GM23338 (cell line): ENCODE data around the gene REXO5. TPM values are rescaled to one million over a fixed set of nuclear protein-coding genes. Genes with fewer than 3 reads are reported as not detected.
"Not testable (repeated sequence)": the region's sequence is repeated elsewhere in the genome, so short reads cannot be mapped to it uniquely, and the experiment has no call there.

ENCODE experiments used
- ATAC-seq: fragments of 200-7000 bp; cut with Tn5 transposase; 3 replicates; pipeline ENCODE4 v1.9.1; 2020
- DNase-seq: peaks from one replicate; pipeline ENCODE4 v3.0.0-alpha.2; 2015; ENCODE audit warnings: low spot score
- H2AFZ ChIP-seq: fragments of 200-600 bp; sonication (generic); 2 replicates; pipeline ENCODE4 v1.8.0; 2016; ENCODE audit warnings: antibody characterized with exemption, mild to moderate bottlenecking, moderate library complexity
- H3F3A ChIP-seq: fragments of 200-600 bp; sonication (generic); replicated peaks from 2 replicates; pipeline ENCODE4 v1.8.0; 2017; ENCODE audit warnings: antibody characterized with exemption, mixed run types, low read depth
- H3K27ac ChIP-seq: fragments of 200-600 bp; sonication (generic); 2 replicates; pipeline ENCODE4 v1.6.1; 2016; ENCODE audit warnings: low read depth
- H3K27me3 ChIP-seq: fragments of 200-600 bp; sonication (generic); 2 replicates; pipeline ENCODE4 v1.8.0; 2016; ENCODE audit warnings: mild to moderate bottlenecking, mixed run types, moderate library complexity; ENCODE audit not compliant: insufficient read depth
- H3K36me3 ChIP-seq: fragments of 200-600 bp; sonication (generic); 2 replicates; pipeline ENCODE4 v1.8.0; 2016; ENCODE audit warnings: mild to moderate bottlenecking; ENCODE audit not compliant: insufficient read depth
- H3K4me1 ChIP-seq: fragments of 200-600 bp; sonication (generic); 2 replicates; pipeline ENCODE4 v1.8.0; 2016; ENCODE audit warnings: mild to moderate bottlenecking, moderate library complexity; ENCODE audit not compliant: insufficient read depth
- H3K4me2 ChIP-seq: fragments of 200-600 bp; sonication (generic); 2 replicates; pipeline ENCODE4 v1.7.1; 2017; ENCODE audit warnings: mixed run types
- H3K4me3 ChIP-seq: fragments of 200-600 bp; sonication (generic); 2 replicates; pipeline ENCODE4 v1.6.1; 2016; ENCODE audit warnings: mixed run types
- H3K79me2 ChIP-seq: fragments of 200-600 bp; sonication (generic); replicated peaks from 2 replicates; pipeline ENCODE4 v1.8.0; 2017; ENCODE audit warnings: mild to moderate bottlenecking; ENCODE audit not compliant: insufficient read depth
- H3K9me2 ChIP-seq: fragments of 200-600 bp; sonication (generic); 2 replicates; pipeline ENCODE4 v1.8.0; 2017; ENCODE audit not compliant: insufficient read depth
- H4K20me1 ChIP-seq: fragments of 200-600 bp; sonication (generic); replicated peaks from 2 replicates; pipeline ENCODE4 v1.8.0; 2017; ENCODE audit warnings: mild to moderate bottlenecking; ENCODE audit not compliant: insufficient read depth
- H3K27ac Mint-ChIP-seq: 2 replicates; pipeline ENCODE4 v1.8.0; 2020; ENCODE audit warnings: inconsistent platforms, mild to moderate bottlenecking, moderate library complexity, mixed read lengths
- H3K27me3 Mint-ChIP-seq: 3 replicates; pipeline ENCODE4 v1.8.0; 2022; ENCODE audit warnings: low read depth, mild to moderate bottlenecking, moderate library complexity, mixed read lengths, inconsistent platforms; ENCODE audit not compliant: insufficient read depth, poor library complexity
- H3K36me3 Mint-ChIP-seq: 3 replicates; pipeline ENCODE4 v1.8.0; 2021; ENCODE audit warnings: low read depth, mild to moderate bottlenecking, inconsistent platforms, moderate library complexity, mixed read lengths
- H3K4me1 Mint-ChIP-seq: 3 replicates; pipeline ENCODE4 v1.8.0; 2020; ENCODE audit warnings: mild to moderate bottlenecking, inconsistent platforms, mixed read lengths
- H3K4me3 Mint-ChIP-seq: 3 replicates; pipeline ENCODE4 v1.8.0; 2021; ENCODE audit warnings: moderate library complexity, mild to moderate bottlenecking, inconsistent platforms, mixed read lengths
- H3K9me3 Mint-ChIP-seq: 3 replicates; pipeline ENCODE4 v1.8.0; 2020; ENCODE audit warnings: moderate library complexity, mild to moderate bottlenecking, inconsistent platforms, mixed read lengths
- CREB1 ChIP-seq: fragments of 250-450 bp; sonication (Bioruptor Pico); IDR thresholded peaks from 2 replicates; pipeline ENCODE4 v1.5.0; 2020; ENCODE audit warnings: low read depth, mild to moderate bottlenecking, moderate library complexity
- EZH2phosphoT487 ChIP-seq: fragments of 200-600 bp; sonication (generic); IDR thresholded peaks from one replicate; pipeline ENCODE4 v1.8.1; 2018; ENCODE audit warnings: antibody characterized with exemption; ENCODE audit not compliant: unreplicated experiment
- JUNB ChIP-seq: IDR thresholded peaks from one replicate; pipeline ENCODE4 v1.6.1; 2016; ENCODE audit warnings: antibody characterized with exemption; ENCODE audit not compliant: unreplicated experiment
- POLR2AphosphoS5 ChIP-seq: IDR thresholded peaks from 2 replicates; pipeline ENCODE4 v1.6.1; 2016; ENCODE audit warnings: antibody characterized with exemption, low read depth
- REST ChIP-seq: IDR thresholded peaks from one replicate; pipeline ENCODE4 v1.6.1; 2018; ENCODE audit warnings: antibody characterized with exemption; ENCODE audit not compliant: unreplicated experiment
- polyA plus RNA-seq: library from polyadenylated mRNA; unstranded; fragments of >200 nt; fragmentation: Nextera tagmentation; extraction: Ambion mirVana; gene quantifications from 2 replicates; pipeline ENCODE4 v1.2.1, GENCODE V29; 2016
- total RNA-seq: library from RNA; depleted of rRNA; stranded (reverse); fragments of >200 nt; shearing (Covaris generic); gene quantifications from 2 replicates; pipeline ENCODE4 v1.2.3, GENCODE V29; 2014

Gene REXO5
- total and polyA plus RNA-seq, 2 experiments from 2014 or later: 6.5 to 6.9 TPM

- H3K27ac Mint-ChIP-seq: peak within 1 kb of the TSS; percentile 84
- Histone ChIP-seq H3K36me3 (no peaks in the 10 kb centered on the region), H2AFZ (peak within 1 kb of the TSS; percentile 43; the same call in 1 of the 2 replicates), H3K27me3 (no peaks in the 10 kb centered on the region), H3K9me2 (no peaks in the 10 kb centered on the region), H3K4me3 (peak within 1 kb of the TSS; percentile 47), H4K20me1 (no peaks in the 10 kb centered on the region), H3F3A (no peaks in the 10 kb centered on the region), H3K4me1 (no peaks in the 10 kb centered on the region), H3K79me2 (no peaks in the 10 kb centered on the region), H3K4me2 (peak within 1 kb of the TSS; percentile 60), H3K27ac (no peak within 1 kb of the TSS)
- H3K36me3 Mint-ChIP-seq: no peaks in the 10 kb centered on the region
- peaks cover 5% of the 10 kb centered on the region; the same call in 2 of the 3 replicates for H3K4me1 Mint-ChIP-seq
- H3K9me3 Mint-ChIP-seq: peaks cover 12% of the 10 kb centered on the region; the same call in 2 of the 3 replicates
- peak; percentile 92 for DNase-seq
- H3K27me3 Mint-ChIP-seq: no peaks in the 10 kb centered on the region
- peak within 1 kb of the TSS; percentile 83 for H3K4me3 Mint-ChIP-seq
- TF ChIP-seq REST (no peak), EZH2phosphoT487 (no peak), POLR2AphosphoS5 (peak; percentile 18; the same call in 1 of the 2 replicates), JUNB (no peak)
- ATAC-seq: peak; percentile 99
Measured at GRCh38 chr16:20763461-20764232, 42.7 kb upstream of the REXO5 start, which contains the start of gene ACSM3. Gene ACSM3 (plus strand): TSS chr16:20764014. CDS start chr16:20770035, 6,021 bp downstream.

DNA sequence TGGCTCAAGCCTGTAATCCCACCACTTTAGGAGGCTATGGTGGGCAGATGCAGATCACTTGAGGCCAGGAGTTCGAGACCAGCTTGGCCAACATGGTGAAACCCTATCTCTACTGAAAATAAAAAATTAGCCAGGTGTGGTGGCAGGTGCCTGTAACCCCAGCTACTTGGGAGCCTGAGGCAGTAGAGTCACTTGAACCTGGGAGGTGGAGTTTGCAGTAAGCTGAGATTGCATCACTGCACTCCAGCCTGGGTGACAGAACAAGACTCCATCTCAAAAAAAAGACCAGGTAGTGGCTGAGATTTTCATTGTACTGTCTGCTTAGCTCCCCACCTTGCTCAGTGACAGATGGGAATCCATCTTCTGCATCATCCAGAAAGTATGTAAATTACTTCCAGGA is 41.9 kb upstream of the REXO5 start:
- not testable (repeated sequence) for H3K9me2 ChIP-seq, H3K27ac Mint-ChIP-seq, H3K4me3 Mint-ChIP-seq, H3K27me3 ChIP-seq, ATAC-seq, H3K36me3 ChIP-seq, H3K36me3 Mint-ChIP-seq, H3K27ac ChIP-seq, H4K20me1 ChIP-seq, H3K4me1 Mint-ChIP-seq, H3F3A ChIP-seq, H3K27me3 Mint-ChIP-seq, H2AFZ ChIP-seq, H3K4me1 ChIP-seq, H3K4me3 ChIP-seq, DNase-seq, H3K79me2 ChIP-seq
- H3K9me3 Mint-ChIP-seq: peaks cover 12% of the 10 kb centered on the region; the same call in 2 of the 3 replicates
- 0 out of 2 replicates have a peak overlapping the region, but pooled peaks have one; percentile 60 for H3K4me2 ChIP-seq

- H3K4me1 Mint-ChIP-seq: peaks cover 5% of the 10 kb centered on the region; the same call in 2 of the 3 replicates
- no peaks in the 10 kb centered on the region for H3K36me3 Mint-ChIP-seq
- Histone ChIP-seq H3K36me3 (no peaks in the 10 kb centered on the region), H3K79me2 (no peaks in the 10 kb centered on the region), H3F3A (no peaks in the 10 kb centered on the region), H3K27me3 (no peaks in the 10 kb centered on the region), H4K20me1 (no peaks in the 10 kb centered on the region), H3K27ac (no peak overlapping the region), H3K9me2 (no peaks in the 10 kb centered on the region), H3K4me2 (no peak overlapping the region), H3K4me3 (no peak overlapping the region), H2AFZ (no peak overlapping the region), H3K4me1 (no peaks in the 10 kb centered on the region)
- H3K9me3 Mint-ChIP-seq: peaks cover 9% of the 10 kb centered on the region; the same call in 2 of the 3 replicates
- no peak overlapping the region for H3K4me3 Mint-ChIP-seq
- H3K27ac Mint-ChIP-seq: no peak overlapping the region
- ATAC-seq: no peak
- H3K27me3 Mint-ChIP-seq: no peaks in the 10 kb centered on the region
- DNase-seq: no peak
- TF ChIP-seq REST (no peak), CREB1 (CRISPR knock-in tag) (no peak)
Measured at GRCh38 chr16:20765732-20766131, 40.6 kb upstream of the REXO5 start.
